GM10266 (cell line): Measurements from ENCODE around the gene DMRT3.
A peak's percentile ranks its signal among the peaks of the same experiment; 100 is the strongest.

Source experiments
- DNase-seq: peaks from one replicate; pipeline ENCODE4 v3.0.0; 2012; ENCODE audit errors: extremely low spot score
- CTCF ChIP-seq: IDR thresholded peaks from 2 replicates; pipeline ENCODE4 v1.5.1; 2012; ENCODE audit warnings: mild to moderate bottlenecking, low read depth; ENCODE audit not compliant: control insufficient read depth, insufficient read depth; ENCODE audit errors: missing control alignments

Gene DMRT3, protein sequence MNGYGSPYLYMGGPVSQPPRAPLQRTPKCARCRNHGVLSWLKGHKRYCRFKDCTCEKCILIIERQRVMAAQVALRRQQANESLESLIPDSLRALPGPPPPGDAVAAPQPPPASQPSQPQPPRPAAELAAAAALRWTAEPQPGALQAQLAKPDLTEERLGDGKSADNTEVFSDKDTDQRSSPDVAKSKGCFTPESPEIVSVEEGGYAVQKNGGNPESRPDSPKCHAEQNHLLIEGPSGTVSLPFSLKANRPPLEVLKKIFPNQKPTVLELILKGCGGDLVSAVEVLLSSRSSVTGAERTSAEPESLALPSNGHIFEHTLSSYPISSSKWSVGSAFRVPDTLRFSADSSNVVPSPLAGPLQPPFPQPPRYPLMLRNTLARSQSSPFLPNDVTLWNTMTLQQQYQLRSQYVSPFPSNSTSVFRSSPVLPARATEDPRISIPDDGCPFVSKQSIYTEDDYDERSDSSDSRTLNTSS

GRCh38 chr9:976258-976942 lies at the start of gene DMRT3:
TSS of gene DMRT3 (plus strand) at chr9:976655. CDS start at chr9:977002, 347 bp downstream.
- TF ChIP-seq CTCF: no peak
- DNase-seq: peak; percentile 38

DNA sequence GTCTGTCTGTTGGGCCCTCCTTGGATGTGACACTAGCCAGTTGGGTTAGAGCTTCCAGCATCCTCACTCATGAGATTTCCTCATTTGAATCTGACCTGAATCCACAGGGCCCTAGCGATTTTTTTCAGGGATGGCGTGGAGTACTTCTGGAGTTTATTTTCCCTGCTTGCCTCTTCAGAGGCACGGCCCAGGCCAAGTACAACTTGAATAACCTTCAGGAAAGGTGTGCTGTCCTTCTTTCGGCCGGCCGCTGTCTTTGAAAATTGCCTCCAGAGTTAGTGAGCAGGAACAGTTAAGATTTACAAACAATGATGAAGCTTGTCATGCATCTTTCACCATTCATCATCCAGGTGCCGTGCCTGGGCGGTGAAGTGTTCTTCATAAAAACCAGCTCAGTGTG lies 49.5 kb upstream of the DMRT3 start:
- DNase-seq: no peak
- TF ChIP-seq CTCF: no peak

DNA sequence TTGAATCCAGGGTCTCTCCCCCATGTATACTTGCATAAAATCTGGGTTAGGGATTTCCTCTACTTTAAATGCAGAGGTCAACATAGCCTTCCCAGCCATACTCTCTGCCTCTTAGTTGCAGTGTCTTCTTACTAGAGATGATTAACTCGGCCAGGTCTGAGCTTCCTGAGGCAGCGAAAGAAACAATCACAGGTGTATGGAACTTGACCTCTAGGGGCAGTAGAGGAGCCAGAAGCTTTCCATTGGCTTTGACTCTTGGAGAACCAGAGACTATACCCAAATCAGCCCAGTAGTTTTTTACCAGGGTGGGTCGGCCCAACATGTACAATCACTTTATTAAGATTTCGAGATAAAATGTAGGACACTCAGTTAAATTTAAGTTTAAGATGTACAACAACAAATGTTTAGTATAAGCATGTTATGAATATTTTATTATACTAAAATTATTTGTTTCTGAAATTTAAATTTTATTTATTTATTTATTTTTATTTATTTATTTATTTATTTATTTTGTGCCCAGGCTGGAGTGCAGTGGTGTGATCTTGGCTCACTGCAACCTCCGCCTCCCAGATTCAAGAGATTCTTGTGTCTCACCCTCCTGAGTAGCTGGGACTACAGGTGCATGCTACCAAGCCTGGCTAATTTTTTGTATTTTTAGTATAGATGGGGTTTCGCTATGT lies 48.0 kb upstream of the DMRT3 start:
- peak; percentile 19 for DNase-seq
- peak; percentile 27 for TF ChIP-seq CTCF

GRCh38 chr9:929719-930118 lies 46.7 kb upstream of the DMRT3 start:
- no peak for TF ChIP-seq CTCF
- DNase-seq: no peak

GRCh38 chr9:933356-933755 lies 43.1 kb upstream of the DMRT3 start:
- no peak for TF ChIP-seq CTCF

GRCh38 chr9:935348-935965 lies 41.0 kb upstream of the DMRT3 start:
- DNase-seq: no peak
- TF ChIP-seq CTCF: no peak

More at GRCh38 chr9:933356-933755, 43.1 kb upstream of the DMRT3 start:
- no peak for DNase-seq
